MCF 10A (cell line): ENCODE results near the gene TBRG4. TPM values are rescaled to one million over a fixed set of nuclear protein-coding genes. Genes with fewer than 3 reads are reported as not detected.

Experiments
- BruUV-seq: library from RNA; stranded (reverse); fragments of 400-500 nt; replicated peaks from 2 replicates; lab custom pipeline; 2021; lab: Mats Ljungman, UMichigan
- CTCF ChIA-PET: fragments of 300-600 bp; sonication (Branson Sonifier 250); formaldehyde crosslinking; extraction: SDS; loops from one replicate; lab custom pipeline; 2021; ENCODE audit warnings: antibody characterized with exemption, inconsistent platforms; lab: Yijun Ruan, JAX
- POLR2A ChIA-PET: fragments of 300-600, 350-650 bp; sonication (Branson Sonifier 250); formaldehyde crosslinking; extraction: SDS; loops from one replicate; lab custom pipeline; 2020; ENCODE audit warnings: antibody characterized with exemption, inconsistent platforms; lab: Yijun Ruan, JAX
- DNase-seq: peaks from one replicate; pipeline ENCODE4 v3.0.0-alpha.2; 2018; ENCODE audit not compliant: unreplicated experiment
- H3K27ac Mint-ChIP-seq: one replicate; pipeline ENCODE4 v1.8.0; 2022; ENCODE audit warnings: mild to moderate bottlenecking, low read depth, mixed read lengths; ENCODE audit not compliant: unreplicated experiment
- H3K27me3 Mint-ChIP-seq: one replicate; pipeline ENCODE4 v1.8.0; 2022; ENCODE audit warnings: mixed read lengths; ENCODE audit not compliant: insufficient read depth, unreplicated experiment
- H3K36me3 Mint-ChIP-seq: one replicate; pipeline ENCODE4 v1.8.0; 2022; ENCODE audit warnings: mild to moderate bottlenecking, moderate library complexity, mixed read lengths; ENCODE audit not compliant: insufficient read depth, unreplicated experiment
- H3K4me1 Mint-ChIP-seq: one replicate; pipeline ENCODE4 v1.8.0; 2022; ENCODE audit warnings: mixed read lengths; ENCODE audit not compliant: insufficient read depth, unreplicated experiment
- H3K4me3 Mint-ChIP-seq: one replicate; pipeline ENCODE4 v1.8.0; 2022; ENCODE audit warnings: mild to moderate bottlenecking, moderate library complexity, mixed read lengths; ENCODE audit not compliant: unreplicated experiment
- H3K9me3 Mint-ChIP-seq: one replicate; pipeline ENCODE4 v1.8.0; 2022; ENCODE audit warnings: mixed read lengths; ENCODE audit not compliant: unreplicated experiment
- CTCF ChIP-seq: fragments of 200-600 bp; IDR thresholded peaks from one replicate; pipeline ENCODE4 v1.8.0; 2022; ENCODE audit warnings: antibody characterized with exemption, mild to moderate bottlenecking; ENCODE audit not compliant: unreplicated experiment
- intact Hi-C: fragments of 100-400 bp; cut with micrococcal nuclease; formaldehyde crosslinking; loops from 2 replicates; pipeline ENCODE4 v1.14.1; 2022
- total RNA-seq: library from RNA; stranded (reverse); gene quantifications from 2 replicates; pipeline ENCODE4 v1.2.3, GENCODE V29; 2022

TBRG4 gene
- total RNA-seq, 1 experiment from 2014 or later, result 85.7 TPM

GRCh38 chr7:45068236-45069023 is 43.1 kb downstream of the TBRG4 start:
- intact Hi-C loops, result no loop called here
- no peak for DNase-seq
- Mint-ChIP-seq H3K9me3 (no peaks in the 10 kb centered on the region), H3K36me3 (peaks cover 48% of the 10 kb centered on the region), H3K27ac (peak overlapping the region; percentile 39), H3K4me3 (no peak overlapping the region), H3K27me3 (no peaks in the 10 kb centered on the region), H3K4me1 (peaks cover 20% of the 10 kb centered on the region)
- ChIA-PET POLR2A (interaction anchor here (1.2 kb wide), 2 partner anchors 10 to 35 kb away, joined by 3 read pairs; no protein-coding TSS in a partner anchor), CTCF (interaction anchor here (0.6 to 1.2 kb wide), 3 partner anchors 36 to 839 kb away, joined by 3 read pairs; no protein-coding TSS in a partner anchor)
- BruUV-seq, result no TSS peak
- TF ChIP-seq CTCF, result no peak

- no peak for DNase-seq
- Mint-ChIP-seq H3K4me1 (peaks cover 12% of the 10 kb centered on the region), H3K36me3 (peaks cover 44% of the 10 kb centered on the region), H3K9me3 (no peaks in the 10 kb centered on the region), H3K4me3 (no peak overlapping the region), H3K27ac (peak overlapping the region; percentile 31), H3K27me3 (no peaks in the 10 kb centered on the region)
- no peak for TF ChIP-seq CTCF
- POLR2A ChIA-PET, result interaction anchor here (0.5 kb wide), 1 partner anchor 53 kb away, joined by 3 read pairs; no protein-coding TSS in a partner anchor
- no TSS peak for BruUV-seq
- CTCF ChIA-PET, result interaction anchor here (0.6 kb wide), 2 partner anchors 86 to 838 kb away, joined by 3 read pairs; no protein-coding TSS in a partner anchor
- intact Hi-C loops, result no loop called here
Measured at GRCh38 chr7:45067582-45067981, 43.9 kb downstream of the TBRG4 start.

GRCh38 chr7:45066409-45066808 is 45.1 kb downstream of the TBRG4 start:
- H3K27ac Mint-ChIP-seq, result peak overlapping the region; percentile 31
- H3K4me3 Mint-ChIP-seq, result no peak overlapping the region
- CTCF ChIA-PET, result interaction anchor here (0.7 kb wide), 1 partner anchor 80 kb away, joined by 3 read pairs; no protein-coding TSS in a partner anchor
- no peak for TF ChIP-seq CTCF
- peaks cover 6% of the 10 kb centered on the region for H3K4me1 Mint-ChIP-seq
- no peak for DNase-seq
- intact Hi-C loops, result no loop called here
- H3K36me3 Mint-ChIP-seq, result peaks cover 47% of the 10 kb centered on the region
- POLR2A ChIA-PET, result no interaction called here
- no peaks in the 10 kb centered on the region for H3K9me3 Mint-ChIP-seq
- H3K27me3 Mint-ChIP-seq, result no peaks in the 10 kb centered on the region
- no TSS peak for BruUV-seq
